Breast epithelium (tissue), 4 donors: ENCODE data around the gene IRAK1. TPM values are rescaled to one million over a fixed set of nuclear protein-coding genes. Genes with fewer than 3 reads are reported as not detected.

ENCODE experiments used
- DNase-seq, 2 donors: peaks; one replicate each; pipeline ENCODE4 v3.0.0-alpha.2; 2019; ENCODE audit warnings: low spot score in 2 of 2
- H3K27ac ChIP-seq, 2 donors: fragments of 200-600 bp; sonication (generic) in 1 of 2; one replicate each; pipeline ENCODE4 v1.5.1; 2016 to 2019; ENCODE audit warnings: mild to moderate bottlenecking in 1 of 2
- H3K27me3 ChIP-seq, 2 donors: fragments of 200-600 bp; sonication (generic) in 1 of 2; one replicate each; pipeline versions ENCODE4 v1.5.1 to v1.6.0; 2017 to 2019; ENCODE audit warnings: control low read depth in 1 of 2, mild to moderate bottlenecking in 1 of 2
- H3K36me3 ChIP-seq: fragments of 200-600 bp; one replicate; pipeline ENCODE4 v1.5.1; 2019
- H3K4me1 ChIP-seq, 2 donors: fragments of 200-600 bp; sonication (generic); one replicate each; pipeline ENCODE4 v1.5.1; 2016 to 2019; ENCODE audit warnings: control low read depth in 1 of 2
- H3K4me3 ChIP-seq, 3 donors: fragments of 200-600 bp; sonication (generic); 1 replicate in 2 of 3; 2 replicates in 1 of 3; pipeline ENCODE4 v1.5.1; 2016 to 2019; ENCODE audit warnings: mild to moderate bottlenecking in 3 of 3, moderate library complexity in 2 of 3
- H3K9me3 ChIP-seq, 2 donors: fragments of 200-600 bp; sonication (generic) in 1 of 2; one replicate each; pipeline ENCODE4 v1.5.1; 2016 to 2019; ENCODE audit warnings: control low read depth in 1 of 2
- CTCF ChIP-seq, 3 donors: fragments of 450-650 bp; IDR thresholded peaks; one replicate each; pipeline ENCODE4 v1.5.1; 2016 to 2017; ENCODE audit warnings: antibody characterized with exemption in 3 of 3, mild to moderate bottlenecking in 3 of 3, moderate library complexity in 3 of 3
- POLR2A ChIP-seq: fragments of 450-650 bp; IDR thresholded peaks from one replicate; pipeline ENCODE4 v1.6.1; 2016; ENCODE audit warnings: antibody characterized with exemption, mild to moderate bottlenecking, moderate library complexity
- POLR2AphosphoS5 ChIP-seq, 3 donors: sonication (generic); formaldehyde crosslinking; IDR thresholded peaks; one replicate each; pipeline ENCODE4 v1.6.1; 2017; ENCODE audit warnings: antibody characterized with exemption in 3 of 3
- intact Hi-C: fragments of 100-400 bp; cut with DNase I; formaldehyde crosslinking; loops from one replicate; pipeline ENCODE4 v1.15.1; 2023; ENCODE audit warnings: low total_unique reads
- total RNA-seq, 3 donors: library from RNA; depleted of rRNA; stranded (reverse); fragments of >200 nt; gene quantifications; one replicate each; pipeline ENCODE4 v1.1.0, GENCODE V29; 2016

Gene IRAK1
- total RNA-seq, 3 donors from 2014 or later: 43.7 to 66.2 (median 50.8) TPM

DNA sequence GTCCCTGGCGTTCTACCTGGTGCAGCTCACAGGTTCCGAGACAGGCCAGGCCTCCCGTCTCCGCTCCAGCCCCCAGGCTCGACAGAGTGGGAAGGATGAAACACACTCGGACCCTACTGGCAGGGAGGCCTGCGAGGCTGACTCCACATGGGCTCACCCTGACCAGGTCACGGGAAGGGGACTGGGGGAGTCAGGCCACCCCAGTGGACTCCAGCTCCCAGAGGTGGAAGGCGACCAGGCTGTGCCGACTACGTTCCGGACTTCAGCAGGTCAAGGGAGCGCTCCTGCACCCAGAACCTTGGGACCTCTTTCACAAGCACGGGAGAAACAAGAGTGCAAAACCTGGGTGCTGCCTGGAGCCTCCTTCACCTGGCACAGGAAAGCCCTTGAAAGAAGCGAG, 4.6 kb upstream of the IRAK1 start:
- intact Hi-C loops: no loop called here
- Histone ChIP-seq H3K4me1 (no peaks in the 10 kb centered on the region), H3K27me3 (peaks cover 0 to 69% of the 10 kb centered on the region in 2 donors), H3K36me3 (no peaks in the 10 kb centered on the region), H3K27ac (peak overlapping the region in 1 of 2 donors; percentile 25), H3K4me3 (no peak overlapping the region), H3K9me3 (no peaks in the 10 kb centered on the region)
- TF ChIP-seq POLR2AphosphoS5 (IDR thresholded peaks at IDR 0.05) (no peak), POLR2A (no peak), CTCF (IDR thresholded peaks at IDR 0.05) (no peak)
- no peak for DNase-seq

DNA sequence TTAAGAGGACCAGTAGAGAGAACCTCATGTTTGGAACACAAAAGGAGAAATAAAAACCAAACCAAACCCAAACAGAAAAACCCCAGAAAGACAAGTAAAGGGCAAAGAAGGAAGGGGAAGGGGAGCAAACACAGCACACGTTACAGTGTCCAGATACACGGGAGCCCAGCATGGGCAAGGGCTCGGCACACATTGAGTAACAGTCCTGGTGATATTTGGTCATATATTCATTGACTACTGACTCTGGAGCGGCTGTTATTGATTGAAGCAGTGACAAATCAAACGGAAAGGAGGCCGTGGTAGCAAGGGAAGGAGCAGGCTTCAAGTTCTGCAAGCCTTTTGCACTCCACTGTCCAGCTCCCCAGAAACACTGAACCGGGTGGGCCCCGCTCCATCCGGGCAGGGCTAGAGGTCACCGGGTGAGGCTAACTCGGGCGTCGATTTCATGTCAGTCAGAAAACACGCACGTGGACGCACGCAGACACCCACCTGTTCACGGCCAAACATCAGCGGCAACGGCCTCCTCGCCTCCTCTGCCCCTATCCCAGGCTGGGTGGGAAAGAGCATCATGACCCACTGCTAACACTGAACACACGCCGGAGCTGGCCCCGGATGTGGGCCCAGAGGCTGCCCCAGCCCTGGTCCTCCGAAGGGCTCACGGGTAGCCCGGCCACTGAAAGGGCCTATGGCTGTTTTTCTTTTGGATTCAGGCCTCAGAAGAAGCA, 3.7 kb upstream of the IRAK1 start:
- H3K4me1 ChIP-seq: no peaks in the 10 kb centered on the region
- no peak overlapping the region for H3K27ac ChIP-seq
- intact Hi-C loops: no loop called here

GRCh38 chrX:154022108-154022507, 2.4 kb upstream of the IRAK1 start:
- no peaks in the 10 kb centered on the region for H3K36me3 ChIP-seq
- intact Hi-C loops: no loop called here
- H3K4me3 ChIP-seq: no peak overlapping the region
- no peaks in the 10 kb centered on the region for H3K4me1 ChIP-seq
- no peaks in the 10 kb centered on the region for H3K9me3 ChIP-seq
- DNase-seq: no peak
- H3K27me3 ChIP-seq: peaks cover 0 to 53% of the 10 kb centered on the region in 2 donors
- peak overlapping the region in 1 of 2 donors; percentile 32 for H3K27ac ChIP-seq
- TF ChIP-seq POLR2AphosphoS5 (IDR thresholded peaks at IDR 0.05) (no peak), CTCF (IDR thresholded peaks at IDR 0.05) (no peak), POLR2A (no peak)

More for the DNA sequence above, 3.7 kb upstream of the IRAK1 start:
- no peak for DNase-seq
- Histone ChIP-seq H3K36me3 (no peaks in the 10 kb centered on the region), H3K9me3 (no peaks in the 10 kb centered on the region), H3K4me3 (no peak overlapping the region), H3K27me3 (peaks cover 0 to 65% of the 10 kb centered on the region in 2 donors)
- no peak for TF ChIP-seq CTCF (IDR thresholded peaks at IDR 0.05)
- no peak for TF ChIP-seq POLR2AphosphoS5 (IDR thresholded peaks at IDR 0.05)
- TF ChIP-seq POLR2A: no peak

GRCh38 chrX:154021131-154021611, 1.5 kb upstream of the IRAK1 start:
- DNase-seq: no peak
- H3K4me3 ChIP-seq: no peak overlapping the region
- H3K36me3 ChIP-seq: no peaks in the 10 kb centered on the region
- peaks cover 0 to 52% of the 10 kb centered on the region in 2 donors for H3K27me3 ChIP-seq
- intact Hi-C loops: no loop called here
- TF ChIP-seq CTCF (IDR thresholded peaks at IDR 0.05) (no peak), POLR2AphosphoS5 (IDR thresholded peaks at IDR 0.05) (no peak), POLR2A (no peak)
- H3K9me3 ChIP-seq: no peaks in the 10 kb centered on the region
- H3K4me1 ChIP-seq: no peaks in the 10 kb centered on the region
- H3K27ac ChIP-seq: peak overlapping the region; percentile 80 to 96

DNA sequence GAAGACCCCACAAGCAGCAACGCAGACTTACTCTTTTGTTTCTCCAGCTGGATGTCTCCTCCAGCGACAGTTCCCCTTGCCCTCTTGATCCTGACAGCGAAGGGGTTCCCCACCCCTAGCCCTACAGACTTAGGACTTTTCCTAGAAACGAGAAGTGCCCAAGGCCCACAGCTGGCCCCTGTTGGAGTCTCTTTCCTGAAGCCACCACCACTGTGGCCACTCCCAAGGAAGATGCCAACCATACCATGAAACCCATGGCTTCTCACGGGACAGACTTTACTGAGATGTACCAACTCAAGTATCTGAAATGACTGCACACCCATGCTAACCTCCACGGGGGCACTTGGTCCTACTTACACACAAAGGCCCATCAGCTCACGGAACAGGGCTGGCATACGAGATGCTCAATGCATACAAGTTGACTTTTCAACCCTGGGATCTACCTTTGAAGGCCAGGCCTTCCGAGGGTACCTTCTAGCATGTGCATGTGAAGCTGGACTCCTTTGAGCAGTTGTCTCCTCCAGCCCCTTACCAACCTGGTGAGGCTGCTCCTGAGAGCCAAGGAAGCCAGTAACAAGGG, 924 bp upstream of the IRAK1 start:
- peak overlapping the region; percentile 80 to 96 for H3K27ac ChIP-seq
- peaks cover 4 to 52% of the 10 kb centered on the region in 2 donors for H3K27me3 ChIP-seq
- H3K4me3 ChIP-seq: peak overlapping the region; percentile 45 to 78 (median 62)
- no peak for TF ChIP-seq CTCF (IDR thresholded peaks at IDR 0.05)
- intact Hi-C loops: no loop called here
- DNase-seq: no peak
- H3K4me1 ChIP-seq: no peaks in the 10 kb centered on the region
- no peaks in the 10 kb centered on the region for H3K9me3 ChIP-seq
- H3K36me3 ChIP-seq: no peaks in the 10 kb centered on the region
